NCI-H2196 treated with DMSO at 0.1 percent for 48 hours (cell line): ENCODE results near the gene CTSH.

Experiments used
- DNase-seq: peaks from one replicate; lab custom pipeline; 2025; ENCODE audit not compliant: unreplicated experiment; lab: John Stamatoyannopoulos, UW

The CTSH gene

GRCh38 chr15:78978601-78979179 lies 33.8 kb upstream of the CTSH start:
- DNase-seq = no peak

DNA sequence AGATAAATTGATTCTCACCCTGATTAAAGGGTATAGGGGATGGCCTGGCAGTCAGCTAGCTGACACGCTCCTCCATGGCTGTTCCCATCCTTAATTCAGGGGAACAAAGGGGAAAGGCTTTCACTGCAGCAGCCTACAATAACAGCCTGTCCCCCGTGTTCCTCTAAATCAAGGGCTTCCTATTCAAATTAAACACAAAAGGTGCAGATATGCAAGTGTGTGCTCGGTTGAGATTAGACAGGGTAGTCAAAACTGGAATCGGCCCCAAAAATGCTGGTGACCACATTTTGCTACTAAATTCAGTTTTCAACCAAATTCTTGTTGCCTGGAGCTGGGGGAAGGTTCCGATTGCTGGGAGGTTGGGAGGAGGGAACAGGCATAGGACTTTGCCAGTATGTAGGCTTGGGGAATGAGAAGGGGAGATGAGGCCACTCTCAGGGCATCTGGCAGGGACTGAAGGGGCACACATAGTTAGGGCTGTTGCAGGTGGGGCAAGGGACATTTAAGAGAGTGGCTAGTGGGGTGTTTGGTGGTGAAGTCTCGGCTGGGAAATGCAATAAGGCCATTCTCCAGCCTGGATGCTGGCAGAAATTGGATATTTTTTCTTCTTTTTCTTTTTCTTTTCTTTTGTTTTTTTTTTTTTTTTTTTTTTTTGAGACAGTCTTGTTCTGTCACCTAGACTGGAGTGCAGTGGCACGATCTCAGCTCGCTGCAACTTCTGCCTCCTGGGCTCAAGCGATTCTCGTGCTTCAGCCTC lies 32.9 kb upstream of the CTSH start:
- no peak for DNase-seq

DNA sequence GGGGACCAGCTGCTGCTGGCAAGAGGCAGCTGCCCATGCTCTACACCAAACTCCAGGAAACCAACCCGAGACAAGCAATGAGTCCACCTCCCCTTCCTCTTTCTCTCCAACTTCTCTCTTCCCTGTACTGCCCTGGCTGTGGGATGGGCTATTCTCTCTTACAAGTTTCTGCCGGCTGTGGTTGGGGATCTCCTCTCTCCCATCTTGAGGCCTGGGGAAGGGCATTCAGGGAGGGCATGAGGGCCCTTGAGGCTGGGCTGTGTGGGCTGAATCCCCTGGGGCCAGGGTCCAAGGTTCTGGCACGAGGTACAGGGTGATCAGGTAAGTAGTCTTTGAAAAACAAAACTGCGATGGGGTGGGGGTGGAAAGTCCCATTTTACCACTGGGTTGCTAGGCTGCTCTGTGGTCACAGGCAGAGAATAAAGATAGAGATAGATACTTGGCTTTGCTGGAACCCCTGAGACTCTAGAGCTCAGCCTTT lies 32.3 kb upstream of the CTSH start:
- no peak for DNase-seq

GRCh38 chr15:78976691-78977090 lies 31.8 kb upstream of the CTSH start:
- no peak for DNase-seq

GRCh38 chr15:78974272-78974918 lies 29.5 kb upstream of the CTSH start:
- no peak for DNase-seq

GRCh38 chr15:78969687-78970349 lies 25.0 kb upstream of the CTSH start:
- DNase-seq = no peak

DNA sequence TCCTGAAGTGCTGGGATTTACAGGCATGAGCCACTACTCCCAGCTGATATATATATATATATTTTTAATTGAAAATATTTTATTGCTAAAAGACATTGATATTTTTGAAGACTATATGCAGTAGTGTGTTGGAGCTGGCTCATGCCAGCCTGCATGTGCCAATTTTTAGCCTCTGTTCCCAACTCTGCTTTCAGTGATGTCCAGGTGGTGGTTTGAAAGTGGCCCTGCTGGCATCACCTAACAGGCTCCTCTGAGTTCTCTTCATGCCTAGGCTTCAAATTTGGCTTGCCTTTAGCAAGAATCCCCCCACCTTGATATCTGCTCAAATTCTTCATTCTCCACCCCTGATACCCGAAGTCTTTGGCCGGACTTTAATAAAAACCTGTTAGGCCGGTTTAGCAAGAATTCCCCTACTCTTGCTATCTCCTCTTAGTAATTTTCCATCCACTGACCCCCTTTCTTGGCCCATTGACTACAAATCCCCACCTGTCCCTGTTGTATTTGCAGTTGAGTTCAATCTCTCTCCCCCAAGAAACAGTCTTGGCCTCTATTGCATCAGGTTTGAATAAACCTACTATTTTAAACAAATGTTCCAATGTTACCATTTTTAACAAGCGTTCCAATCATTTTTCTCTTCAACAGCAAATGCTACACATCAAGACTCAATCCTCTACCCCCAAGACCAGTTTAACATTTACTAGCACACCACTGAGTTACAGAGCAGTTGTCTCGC lies 23.9 kb upstream of the CTSH start:
- DNase-seq = no peak

DNA sequence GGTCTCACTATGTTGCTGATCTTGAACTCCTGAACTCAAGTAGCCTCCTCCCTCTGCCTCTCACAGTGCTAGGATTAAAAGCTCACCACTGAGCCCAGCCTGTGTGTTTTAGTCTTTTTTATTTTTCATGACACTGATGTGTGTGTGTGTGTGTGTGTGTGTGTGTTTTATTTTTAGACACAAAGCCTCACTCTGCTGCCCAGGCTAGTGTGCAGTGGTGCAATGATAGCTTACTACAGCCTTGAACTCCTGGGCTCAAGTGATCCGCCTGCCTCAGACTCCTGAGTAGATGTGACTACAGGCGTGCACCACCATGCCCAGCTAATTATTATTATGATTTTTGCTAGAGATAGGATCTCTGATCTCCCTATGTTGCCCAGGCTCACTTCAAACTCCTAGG lies 23.3 kb upstream of the CTSH start:
- DNase-seq = no peak

DNA sequence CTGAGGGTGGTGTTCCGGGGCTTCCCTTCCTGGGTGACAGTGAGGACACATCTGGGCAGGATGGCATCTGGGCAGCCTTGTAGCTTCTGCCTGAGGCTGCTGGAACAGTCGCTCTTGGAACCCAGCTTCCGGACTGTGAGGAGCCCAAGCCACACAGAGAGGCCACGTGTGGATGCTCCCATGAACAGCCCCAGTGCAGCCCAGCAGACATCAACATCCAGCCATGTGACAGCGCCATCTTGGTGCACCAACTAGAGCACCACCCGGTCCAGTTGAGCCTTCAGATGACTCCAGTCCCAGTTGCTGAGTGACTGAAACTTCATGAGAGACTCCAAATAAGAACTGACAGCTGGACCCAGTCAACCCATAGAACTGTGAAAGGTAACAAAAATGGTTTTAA lies 15.5 kb upstream of the CTSH start:
- DNase-seq = no peak

DNA sequence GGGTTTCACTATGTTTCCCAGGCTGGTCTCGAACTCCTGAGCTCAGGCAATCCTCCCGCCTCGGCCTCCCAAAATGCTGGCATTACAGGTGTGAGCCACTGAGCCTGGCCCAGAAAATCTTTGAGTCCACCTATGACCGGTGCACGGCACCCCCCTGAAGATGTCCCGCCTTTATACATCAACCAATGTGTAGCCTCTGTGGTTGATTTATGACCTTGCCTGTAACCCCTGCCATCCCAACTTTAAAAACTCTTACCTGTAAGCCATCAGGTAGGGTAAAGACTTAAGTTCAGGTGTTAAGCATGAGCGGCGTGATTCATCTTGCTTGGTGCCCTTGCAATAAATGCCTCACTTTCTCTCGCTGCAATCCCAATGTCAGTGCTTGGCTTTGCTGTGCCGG lies 14.5 kb upstream of the CTSH start:
- no peak for DNase-seq

GRCh38 chr15:78957416-78958093 lies 12.7 kb upstream of the CTSH start:
- no peak for DNase-seq

- no peak for DNase-seq
These were observed 12.1 kb upstream of the CTSH start for GRCh38 chr15:78956937-78957336.

GRCh38 chr15:78955355-78955754 lies 10.5 kb upstream of the CTSH start:
- DNase-seq = no peak

GRCh38 chr15:78951841-78952238 lies 7.0 kb upstream of the CTSH start:
- peak; percentile 19 for DNase-seq

GRCh38 chr15:78950902-78951840 lies 6.3 kb upstream of the CTSH start:
- no peak for DNase-seq

DNA sequence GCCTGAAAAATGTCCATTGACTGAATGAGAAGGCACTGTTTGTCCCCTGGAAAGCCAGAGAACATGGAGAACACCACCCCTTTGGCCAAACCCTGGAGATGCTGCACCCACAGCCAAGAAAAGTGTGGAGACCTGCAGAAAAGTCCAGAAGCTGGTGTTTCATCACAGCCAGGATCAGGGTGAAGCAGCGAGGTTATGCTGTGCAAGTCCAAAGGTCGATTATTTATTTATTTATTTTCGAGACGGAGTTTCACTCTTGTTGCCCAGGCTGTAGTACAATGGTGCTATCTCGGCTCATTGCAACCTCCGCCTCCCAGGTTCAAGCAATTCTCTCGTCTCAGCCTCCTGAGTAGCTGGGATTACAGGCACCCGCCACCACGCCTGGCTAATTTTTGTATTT lies 5.5 kb upstream of the CTSH start:
- no peak for DNase-seq

- no peak for DNase-seq
These were observed 4.6 kb upstream of the CTSH start for GRCh38 chr15:78949461-78949860.

DNA sequence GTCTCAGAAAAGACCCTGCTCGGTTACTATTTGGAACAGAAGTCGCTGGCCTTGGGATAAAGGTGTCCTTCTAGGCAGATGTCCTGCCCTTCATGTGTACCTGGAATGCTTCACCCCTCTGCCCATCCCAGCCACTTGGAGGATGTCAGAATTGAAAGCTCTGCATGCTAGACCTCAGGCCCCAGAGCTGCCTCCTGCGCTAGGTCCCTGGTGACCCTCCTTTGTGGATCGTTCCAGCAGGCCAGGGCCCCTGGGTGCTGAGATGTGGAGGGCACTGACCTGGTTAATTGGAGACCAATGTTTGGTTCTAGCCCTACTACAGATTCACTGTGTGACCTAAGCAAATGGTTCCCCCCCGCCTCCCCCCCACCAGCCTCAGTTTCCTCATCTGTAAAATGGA lies 2.7 kb upstream of the CTSH start:
- no peak for DNase-seq

- DNase-seq = no peak
These were observed 1.6 kb upstream of the CTSH start for GRCh38 chr15:78946493-78946892.
